SU-DHL-6 (cell line): ENCODE measurements around the gene RNU2-63P.
A peak's percentile ranks its signal among the peaks of the same experiment; 100 is the strongest.

Experiments
- H2AFZ ChIP-seq: fragments of 200-600 bp; sonication (generic); 2 replicates; pipeline ENCODE4 v1.6.1; 2014; ENCODE audit warnings: low read depth, mild to moderate bottlenecking, moderate library complexity, mixed read lengths, antibody characterized with exemption, low read length; ENCODE audit not compliant: severe bottlenecking
- H3F3A ChIP-seq: fragments of 200-600 bp; shearing (Covaris generic); 2 replicates; pipeline ENCODE4 v1.6.0; 2016; ENCODE audit warnings: antibody characterized with exemption, mild to moderate bottlenecking; ENCODE audit not compliant: insufficient read depth
- H3K27ac ChIP-seq: fragments of 200-600 bp; sonication (generic); 2 replicates; pipeline ENCODE4 v1.5.1; 2016; ENCODE audit warnings: low read depth, mild to moderate bottlenecking, low read length, moderate library complexity, mixed read lengths
- H3K27me3 ChIP-seq: fragments of 200-600 bp; sonication (generic), shearing (Covaris generic); 2 replicates; pipeline ENCODE4 v1.6.0; 2014; ENCODE audit warnings: mild to moderate bottlenecking, low read length
- H3K36me3 ChIP-seq: fragments of 200-600 bp; sonication (generic); 2 replicates; pipeline ENCODE4 v1.6.1; 2014; ENCODE audit warnings: mild to moderate bottlenecking, low read length, mixed read lengths
- H3K4me2 ChIP-seq: fragments of 300-600, 200-600 bp; shearing (Covaris generic), sonication (generic); 2 replicates; pipeline ENCODE4 v1.6.0; 2014; ENCODE audit warnings: low read length, low read depth, mild to moderate bottlenecking; ENCODE audit not compliant: poor library complexity, severe bottlenecking
- H3K4me3 ChIP-seq: fragments of 200-600 bp; sonication (generic); 2 replicates; pipeline ENCODE4 v1.5.1; 2014; ENCODE audit warnings: antibody characterized with exemption, low read length, mild to moderate bottlenecking, mixed read lengths; ENCODE audit not compliant: insufficient read depth, poor library complexity, severe bottlenecking
- H3K79me2 ChIP-seq: fragments of 200-600 bp; sonication (generic); 2 replicates; pipeline ENCODE4 v1.6.1; 2014; ENCODE audit warnings: mild to moderate bottlenecking, low read length, moderate library complexity; ENCODE audit not compliant: insufficient read depth
- H3K9ac ChIP-seq: fragments of 200-600 bp; sonication (generic); 2 replicates; pipeline ENCODE4 v1.7.0; 2014; ENCODE audit warnings: mild to moderate bottlenecking, low read length
- H3K9me2 ChIP-seq: fragments of 200-600 bp; sonication (generic); replicated peaks from 2 replicates; pipeline ENCODE4 v1.6.1; 2014; ENCODE audit warnings: low read length; ENCODE audit not compliant: insufficient read depth
- H3K9me3 ChIP-seq: fragments of 200-600 bp; sonication (generic); 2 replicates; pipeline ENCODE4 v1.6.1; 2014; ENCODE audit warnings: low read length, mixed read lengths; ENCODE audit not compliant: insufficient read depth
- H4K20me1 ChIP-seq: fragments of 200-600 bp; sonication (generic); 2 replicates; pipeline ENCODE4 v1.6.1; 2014; ENCODE audit warnings: low read depth, mild to moderate bottlenecking, antibody characterized with exemption, low read length, moderate library complexity, mixed read lengths
- CTCF ChIP-seq: fragments of 200-600 bp; sonication (generic); IDR thresholded peaks from one replicate; pipeline ENCODE4 v1.5.1; 2017; ENCODE audit warnings: antibody characterized with exemption, mild to moderate bottlenecking, low read length, moderate library complexity; ENCODE audit not compliant: insufficient read depth, poor library complexity, severe bottlenecking
- EZH2phosphoT487 ChIP-seq: fragments of 200-600 bp; sonication (generic), shearing (Covaris generic); conservative IDR thresholded peaks from 2 replicates; pipeline ENCODE4 v1.6.1; 2018; ENCODE audit warnings: mild to moderate bottlenecking, antibody characterized with exemption, low read length, moderate library complexity, mixed read lengths

The RNU2-63P gene

GRCh38 chr2:88016086-88016959, at the start of gene RNU2-63P:
Gene RNU2-63P, minus strand, starts transcription at chr2:88016547.
- H3K9me2 ChIP-seq: no peaks in the 10 kb centered on the region
- TF ChIP-seq CTCF (no peak), EZH2phosphoT487 (no peak)

GRCh38 chr2:88061295-88061694, 44.9 kb upstream of the RNU2-63P start:
- no peaks in the 10 kb centered on the region for H3K9me3 ChIP-seq
- no peak overlapping the region for H3K27ac ChIP-seq
- no peak overlapping the region for H3K4me2 ChIP-seq
- no peaks in the 10 kb centered on the region for H4K20me1 ChIP-seq
- H3K9me2 ChIP-seq: no peaks in the 10 kb centered on the region
- no peak overlapping the region for H2AFZ ChIP-seq
- H3F3A ChIP-seq: no peaks in the 10 kb centered on the region
- H3K9ac ChIP-seq: no peak overlapping the region
- H3K4me3 ChIP-seq: no peak overlapping the region
- H3K79me2 ChIP-seq: no peaks in the 10 kb centered on the region
- H3K27me3 ChIP-seq: no peaks in the 10 kb centered on the region
- TF ChIP-seq CTCF: no peak
- no peak for TF ChIP-seq EZH2phosphoT487
- no peaks in the 10 kb centered on the region for H3K36me3 ChIP-seq

More at GRCh38 chr2:88016086-88016959, at the start of gene RNU2-63P:
- no peaks in the 10 kb centered on the region for H3K36me3 ChIP-seq
- no peaks in the 10 kb centered on the region for H3K79me2 ChIP-seq
- H2AFZ ChIP-seq: peak within 1 kb of the TSS; percentile 97
- H3K27ac ChIP-seq: peak within 1 kb of the TSS; percentile 77
- H3F3A ChIP-seq: peaks cover 17% of the 10 kb centered on the region
- peaks cover 8% of the 10 kb centered on the region; the same call in 1 of the 2 replicates for H3K9me3 ChIP-seq
- no peaks in the 10 kb centered on the region for H4K20me1 ChIP-seq
- H3K4me2 ChIP-seq: peak within 1 kb of the TSS; percentile 59
- H3K9ac ChIP-seq: peak within 1 kb of the TSS; percentile 61
- H3K27me3 ChIP-seq: no peaks in the 10 kb centered on the region
- H3K4me3 ChIP-seq: peak within 1 kb of the TSS; percentile 68

GRCh38 chr2:88060907-88061275, 44.5 kb upstream of the RNU2-63P start:
- no peaks in the 10 kb centered on the region for H3K9me3 ChIP-seq
- TF ChIP-seq CTCF (no peak), EZH2phosphoT487 (no peak)
- H3K36me3 ChIP-seq: no peaks in the 10 kb centered on the region
- H3K27ac ChIP-seq: no peak overlapping the region
- no peaks in the 10 kb centered on the region for H3K27me3 ChIP-seq
- H3K79me2 ChIP-seq: no peaks in the 10 kb centered on the region
- no peak overlapping the region for H3K9ac ChIP-seq
- H3F3A ChIP-seq: no peaks in the 10 kb centered on the region
- no peak overlapping the region for H3K4me3 ChIP-seq
- no peaks in the 10 kb centered on the region for H4K20me1 ChIP-seq
- H3K9me2 ChIP-seq: no peaks in the 10 kb centered on the region
- H3K4me2 ChIP-seq: no peak overlapping the region
- H2AFZ ChIP-seq: no peak overlapping the region
